Tibial nerve (tissue), 4 donors: Measurements from ENCODE around the gene SKIC8.

Experiments
- EP300 ChIP-seq, 2 donors: sonication (generic); formaldehyde crosslinking; IDR thresholded peaks; one replicate each; pipeline ENCODE4 v1.6.1; 2017; ENCODE audit warnings: antibody characterized with exemption in 2 of 2, mild to moderate bottlenecking in 1 of 2
- POLR2A ChIP-seq, 2 donors: fragments of 450-650 bp; IDR thresholded peaks; one replicate each; pipeline ENCODE4 v1.6.1; 2017; ENCODE audit warnings: antibody characterized with exemption in 2 of 2, mild to moderate bottlenecking in 2 of 2, moderate library complexity in 2 of 2
- TF ChIP-seq, protein P1 (sequence below), 5 experiments: fragments of 200-600 bp in 3 of 5; fragments of 450-650 bp in 2 of 5; sonication (generic) in 3 of 5; IDR thresholded peaks; one replicate each; pipeline ENCODE4 v1.5.1; 2016 to 2019; ENCODE audit warnings: antibody characterized with exemption in 5 of 5, mild to moderate bottlenecking in 3 of 5, moderate library complexity in 2 of 5

DNA sequence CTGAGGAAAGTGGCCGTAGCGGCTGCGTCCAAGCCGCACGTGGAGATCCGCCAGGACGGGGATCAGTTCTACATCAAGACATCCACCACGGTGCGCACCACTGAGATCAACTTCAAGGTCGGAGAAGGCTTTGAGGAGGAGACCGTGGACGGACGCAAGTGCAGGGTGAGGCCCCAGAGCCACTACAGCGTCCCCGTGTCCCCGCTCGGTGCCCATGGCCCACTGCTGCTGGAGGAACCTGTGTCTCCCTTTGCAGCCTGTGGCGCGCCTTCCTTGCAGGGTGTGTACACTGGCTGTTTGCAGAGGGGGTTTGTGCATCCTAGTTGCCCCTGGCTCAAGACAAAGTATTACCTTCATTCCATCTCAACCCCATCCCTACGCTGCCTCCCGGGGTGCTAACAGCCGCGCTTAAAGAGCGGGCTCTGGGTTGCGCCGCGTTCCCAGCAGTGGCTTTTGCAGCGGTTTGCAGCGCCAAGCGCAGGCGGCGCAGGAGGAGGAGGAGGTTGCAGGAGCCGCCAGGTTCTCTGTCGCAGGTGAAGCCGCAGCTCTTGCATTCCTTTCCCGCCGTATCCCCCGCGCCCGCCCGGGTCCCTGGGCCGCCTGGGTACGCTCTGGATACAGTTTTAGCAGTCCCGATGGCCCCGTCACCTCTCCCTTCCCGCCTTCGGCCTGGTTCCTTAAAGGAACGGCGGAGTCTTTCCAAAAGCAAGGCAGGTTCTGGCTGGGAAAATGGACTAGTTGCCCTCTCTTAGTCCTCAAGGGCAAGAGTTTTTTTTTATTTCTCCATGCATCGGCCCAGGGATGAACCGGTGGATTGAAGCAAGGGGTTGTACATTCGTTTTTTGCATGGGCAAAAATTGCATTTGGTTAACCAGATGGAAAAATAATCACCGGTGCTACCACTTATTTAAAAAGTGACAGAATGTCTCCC lies 41.9 kb upstream of the SKIC8 start:
- TF ChIP-seq, protein P1, sequence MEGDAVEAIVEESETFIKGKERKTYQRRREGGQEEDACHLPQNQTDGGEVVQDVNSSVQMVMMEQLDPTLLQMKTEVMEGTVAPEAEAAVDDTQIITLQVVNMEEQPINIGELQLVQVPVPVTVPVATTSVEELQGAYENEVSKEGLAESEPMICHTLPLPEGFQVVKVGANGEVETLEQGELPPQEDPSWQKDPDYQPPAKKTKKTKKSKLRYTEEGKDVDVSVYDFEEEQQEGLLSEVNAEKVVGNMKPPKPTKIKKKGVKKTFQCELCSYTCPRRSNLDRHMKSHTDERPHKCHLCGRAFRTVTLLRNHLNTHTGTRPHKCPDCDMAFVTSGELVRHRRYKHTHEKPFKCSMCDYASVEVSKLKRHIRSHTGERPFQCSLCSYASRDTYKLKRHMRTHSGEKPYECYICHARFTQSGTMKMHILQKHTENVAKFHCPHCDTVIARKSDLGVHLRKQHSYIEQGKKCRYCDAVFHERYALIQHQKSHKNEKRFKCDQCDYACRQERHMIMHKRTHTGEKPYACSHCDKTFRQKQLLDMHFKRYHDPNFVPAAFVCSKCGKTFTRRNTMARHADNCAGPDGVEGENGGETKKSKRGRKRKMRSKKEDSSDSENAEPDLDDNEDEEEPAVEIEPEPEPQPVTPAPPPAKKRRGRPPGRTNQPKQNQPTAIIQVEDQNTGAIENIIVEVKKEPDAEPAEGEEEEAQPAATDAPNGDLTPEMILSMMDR (IDR thresholded peaks at IDR 0.05): no peak
- TF ChIP-seq POLR2A (IDR thresholded peaks at IDR 0.05): no peak
- TF ChIP-seq EP300 (IDR thresholded peaks at IDR 0.05): no peak
